Activated CD4-positive, alpha-beta T cell treated with anti-CD3 and anti-CD28 coated beads, Interleukin-2, Interleukin-6, amounts not matched to agents 100 ng/mL and 50 ng/mL, durations not matched to agents 16 hours and 8 hours (primary cell): ENCODE results near the gene ADK.
A peak's percentile ranks its signal among the peaks of the same experiment; 100 is the strongest.

Source experiments
- DNase-seq: peaks from one replicate; pipeline ENCODE4 v3.0.0-alpha.2; 2020

Gene ADK

DNA sequence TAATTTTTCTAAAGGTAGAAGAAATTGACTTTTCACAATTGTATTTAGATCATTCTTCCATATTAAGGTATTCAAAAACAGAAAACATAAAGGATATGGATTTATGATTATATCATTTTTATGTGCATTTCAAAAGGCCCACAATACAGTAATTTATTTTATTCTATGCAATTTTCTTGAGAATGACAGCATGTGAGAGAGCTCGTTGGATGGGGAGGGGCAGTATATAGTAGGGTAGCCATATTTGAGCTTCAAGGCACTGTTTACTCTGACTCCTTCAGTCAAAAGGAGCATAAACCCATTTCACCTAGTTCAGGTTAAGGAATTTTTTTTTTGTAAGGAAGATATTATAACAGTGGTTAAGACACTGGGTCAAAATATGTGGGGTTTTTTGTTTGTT lies 534.5 kb downstream of the ADK start:
- no peak for DNase-seq

DNA sequence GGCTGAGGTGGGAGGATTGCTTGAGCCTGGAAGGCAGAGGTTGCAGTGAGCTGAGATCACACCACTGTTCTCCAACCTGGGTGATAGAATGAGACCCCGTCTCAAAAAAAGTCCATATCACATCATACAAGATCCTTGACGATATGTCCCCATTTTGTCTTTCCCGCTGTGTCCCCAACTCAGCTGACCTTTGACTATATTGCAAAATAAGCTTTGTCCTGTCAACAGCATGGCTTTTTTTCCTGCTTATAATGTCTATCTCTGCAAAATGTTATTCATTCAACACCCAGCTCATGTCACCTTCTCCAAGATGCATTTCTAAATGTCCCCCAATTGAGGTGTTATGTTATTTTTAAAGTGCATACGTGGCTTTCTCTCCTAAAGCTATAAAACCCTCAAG lies 539.4 kb downstream of the ADK start:
- no peak for DNase-seq

DNA sequence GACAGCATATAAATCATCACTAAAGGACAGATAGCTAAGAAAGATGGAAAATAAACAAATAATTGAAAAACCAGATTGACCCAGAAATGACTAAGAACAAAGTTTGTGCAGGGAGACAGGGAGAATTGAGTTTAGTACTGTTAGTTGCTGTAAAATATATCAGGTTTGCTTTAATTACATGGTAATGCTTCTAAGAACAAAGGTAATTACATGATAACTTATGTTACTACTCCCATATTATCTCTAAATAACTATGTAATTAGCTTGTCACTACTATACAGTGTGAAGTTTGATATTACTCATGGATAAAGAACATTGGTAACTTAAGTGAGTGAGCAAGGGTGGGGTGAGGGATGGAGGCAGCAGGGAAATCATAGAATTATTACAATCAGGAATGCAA lies 540.1 kb downstream of the ADK start:
- DNase-seq, result no peak

DNA sequence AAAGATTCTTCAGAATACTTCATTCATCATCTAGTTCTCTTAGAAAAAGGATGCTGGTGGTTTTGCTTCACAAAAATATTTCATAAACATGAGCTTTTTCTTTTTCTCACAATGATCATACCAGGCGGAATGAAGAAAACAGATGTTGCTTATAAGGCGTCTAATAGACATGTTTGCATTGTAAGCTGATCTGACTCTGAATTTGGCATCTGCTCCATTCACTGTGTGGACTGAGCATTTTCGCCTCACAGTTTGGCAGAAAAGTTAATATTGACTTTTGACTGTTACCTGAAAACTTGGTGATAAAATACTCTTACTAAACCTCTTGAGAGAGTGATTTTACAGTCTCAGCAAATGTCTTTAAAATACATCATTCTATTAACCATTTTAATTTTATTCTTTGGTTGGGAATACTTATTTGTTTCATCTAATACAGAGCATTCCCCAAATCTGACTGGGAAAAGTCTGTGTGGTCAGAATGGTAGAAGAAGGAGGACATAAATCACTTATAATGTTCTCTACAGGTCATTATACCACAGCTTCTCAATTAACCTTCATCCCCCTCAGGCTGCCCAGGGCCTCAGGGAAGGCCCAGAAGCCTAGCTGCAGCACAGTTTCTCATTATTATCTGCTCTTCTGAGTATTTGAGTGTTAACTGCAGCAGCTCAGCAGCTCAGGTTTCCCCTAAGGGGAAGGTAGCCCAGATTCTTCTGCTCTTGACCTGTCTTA lies 553.8 kb downstream of the ADK start:
- DNase-seq, result no peak

DNA sequence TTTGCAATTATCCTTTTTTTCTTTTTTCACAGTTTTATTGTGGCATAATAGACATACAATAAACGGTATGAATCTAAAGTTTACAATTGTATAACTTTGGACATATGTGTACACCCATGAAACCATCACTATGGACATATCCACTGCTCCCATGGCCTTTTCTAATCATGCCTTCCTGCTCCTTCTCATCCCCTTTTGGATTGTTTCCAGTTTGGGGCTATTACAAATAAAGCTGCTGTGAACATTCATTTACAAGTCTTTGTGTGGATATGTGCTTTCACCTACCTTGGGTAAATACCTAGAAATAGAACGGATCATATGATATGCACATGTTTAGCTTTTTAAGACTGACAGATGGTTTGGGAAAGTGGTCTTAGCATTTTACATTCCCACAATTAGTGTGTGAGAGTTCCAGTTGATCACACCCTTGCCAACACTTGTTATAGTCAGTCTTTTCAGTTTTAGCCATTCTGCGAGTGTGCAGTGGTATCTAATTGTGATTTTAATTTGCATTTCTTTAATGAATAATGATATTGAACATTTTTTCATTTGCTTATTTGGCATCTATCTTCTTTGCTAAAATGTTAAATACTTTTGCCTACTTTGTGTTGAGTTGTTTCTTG lies 554.4 kb downstream of the ADK start:
- DNase-seq, result no peak

DNA sequence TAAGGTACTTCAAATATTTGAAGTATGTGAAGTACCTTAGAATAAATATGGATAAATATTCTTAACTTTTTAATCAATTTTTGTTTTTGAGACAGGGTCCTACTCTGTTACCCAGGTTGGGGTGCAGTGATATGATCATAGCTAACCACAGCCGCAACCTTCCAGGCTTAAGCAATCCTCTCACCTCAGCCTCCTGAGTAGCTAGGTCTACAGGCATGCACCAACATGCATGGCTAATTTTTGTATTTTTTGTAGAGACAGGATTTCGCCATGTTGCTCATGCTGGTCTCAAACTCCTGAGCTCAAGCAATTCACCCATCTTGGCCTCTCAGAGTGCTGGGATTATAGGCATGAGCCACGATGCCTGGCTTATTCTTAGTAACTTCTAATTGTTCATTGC lies 555.9 kb downstream of the ADK start:
- no peak for DNase-seq

DNA sequence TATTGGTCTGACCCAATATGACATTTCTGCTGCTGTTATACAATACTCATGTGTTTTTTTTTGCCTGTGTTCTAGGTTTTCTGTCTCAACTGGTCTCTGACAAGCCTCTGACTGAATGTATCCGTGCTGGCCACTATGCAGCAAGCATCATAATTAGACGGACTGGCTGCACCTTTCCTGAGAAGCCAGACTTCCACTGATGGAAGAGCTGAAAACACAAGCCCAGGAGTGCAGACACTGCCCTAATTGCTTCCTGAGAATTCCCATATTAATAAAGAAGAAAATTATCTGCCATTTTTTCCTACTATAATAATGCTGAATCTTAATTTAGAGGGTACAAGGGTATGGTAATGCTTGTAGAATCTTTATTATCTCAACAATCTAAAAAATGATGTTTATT lies 557.2 kb downstream of the ADK start:
- DNase-seq, result no peak

DNA sequence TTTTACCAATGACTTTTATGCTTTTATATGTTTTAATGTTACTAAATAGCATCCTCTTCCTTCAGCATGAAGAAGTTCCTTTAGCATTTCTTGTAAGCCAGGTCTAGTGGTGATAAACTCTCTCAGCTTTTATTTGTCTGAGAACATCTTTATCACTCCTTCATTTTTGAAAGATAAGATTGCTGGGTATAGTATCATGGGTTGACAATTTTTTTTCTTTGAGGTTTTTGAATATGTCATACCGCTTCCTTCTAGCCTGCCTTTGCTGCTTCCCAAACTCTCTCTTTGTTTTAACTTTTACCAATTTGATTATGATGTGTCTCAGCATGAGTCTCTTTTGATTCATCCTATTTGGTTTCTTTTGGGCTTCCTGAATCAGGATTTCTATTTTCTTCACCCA lies 567.2 kb downstream of the ADK start:
- no peak for DNase-seq

DNA sequence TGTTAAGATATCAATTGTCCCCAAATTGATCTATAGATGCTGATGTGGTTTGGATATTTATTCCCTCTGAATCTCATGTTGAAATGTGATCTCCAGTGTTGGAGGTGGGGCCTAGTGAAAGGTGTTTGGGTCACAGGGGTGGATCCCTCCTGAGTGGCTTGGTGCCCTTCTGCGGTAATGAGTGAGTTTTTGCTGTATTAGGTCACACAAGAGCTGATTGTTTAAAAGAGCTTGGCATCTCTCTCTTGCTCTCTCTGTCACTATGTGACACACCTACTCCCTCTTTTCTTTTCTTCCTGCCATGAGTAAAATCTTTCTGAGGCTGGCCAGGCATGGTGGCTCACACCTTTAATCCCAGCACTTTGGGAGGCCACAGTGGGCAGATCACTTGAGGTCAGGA lies 577.2 kb downstream of the ADK start:
- DNase-seq, result no peak

DNA sequence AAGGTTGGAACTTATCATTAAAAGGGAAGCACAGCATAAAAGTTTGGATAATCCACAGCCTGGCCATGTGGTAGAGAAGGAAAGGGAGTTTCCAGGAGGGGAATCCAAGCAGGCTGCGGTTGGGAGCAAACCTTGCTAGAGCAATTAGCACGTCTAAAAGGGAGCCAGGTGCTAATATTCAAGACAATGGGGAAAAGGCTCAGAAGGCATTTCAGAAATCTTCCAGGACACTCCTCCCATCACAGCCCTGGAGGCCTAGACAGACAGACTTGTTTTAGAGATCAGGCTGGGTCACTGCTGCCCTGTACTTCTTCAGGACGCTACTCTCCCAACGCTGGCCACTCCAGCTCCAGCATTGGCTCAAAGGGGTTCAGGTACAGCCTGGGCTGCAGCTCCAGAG lies 579.2 kb downstream of the ADK start:
- DNase-seq, result no peak

DNA sequence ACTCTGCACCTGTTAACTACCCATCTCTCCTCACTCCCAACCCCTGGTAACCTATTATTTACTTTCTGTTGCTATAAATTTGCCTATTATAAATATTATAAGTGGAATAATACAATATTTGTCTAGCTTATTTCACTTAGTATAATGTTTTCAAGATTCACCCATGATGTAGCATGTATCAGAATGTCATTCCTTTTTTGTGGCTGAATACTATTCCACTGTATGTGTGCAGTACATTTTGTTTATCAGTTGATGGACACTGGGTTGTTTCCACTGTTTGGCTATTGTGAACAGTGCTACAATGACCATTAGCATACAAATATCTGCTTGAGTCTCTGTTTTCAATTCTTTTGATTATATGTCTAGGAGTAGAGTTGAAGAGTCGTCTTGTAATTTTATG lies 582.6 kb downstream of the ADK start:
- no peak for DNase-seq

DNA sequence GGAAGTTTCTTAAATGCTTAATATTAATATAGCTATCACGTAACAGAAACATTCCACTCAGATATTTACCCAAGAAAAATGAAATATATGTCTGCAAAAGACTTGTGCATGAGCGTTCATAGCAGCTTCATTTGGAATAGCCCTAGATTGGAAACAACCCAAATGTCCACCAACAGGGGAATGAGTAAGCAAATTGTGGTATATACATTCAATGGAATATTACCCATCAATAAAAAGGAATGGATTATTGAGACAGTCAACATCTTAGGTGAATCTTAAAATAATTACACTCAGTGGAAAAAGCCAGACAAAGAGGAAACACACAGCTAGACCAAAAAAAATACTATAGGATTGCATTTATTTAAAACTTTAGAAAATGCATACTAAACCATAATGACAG lies 585.0 kb downstream of the ADK start:
- DNase-seq, result no peak

DNA sequence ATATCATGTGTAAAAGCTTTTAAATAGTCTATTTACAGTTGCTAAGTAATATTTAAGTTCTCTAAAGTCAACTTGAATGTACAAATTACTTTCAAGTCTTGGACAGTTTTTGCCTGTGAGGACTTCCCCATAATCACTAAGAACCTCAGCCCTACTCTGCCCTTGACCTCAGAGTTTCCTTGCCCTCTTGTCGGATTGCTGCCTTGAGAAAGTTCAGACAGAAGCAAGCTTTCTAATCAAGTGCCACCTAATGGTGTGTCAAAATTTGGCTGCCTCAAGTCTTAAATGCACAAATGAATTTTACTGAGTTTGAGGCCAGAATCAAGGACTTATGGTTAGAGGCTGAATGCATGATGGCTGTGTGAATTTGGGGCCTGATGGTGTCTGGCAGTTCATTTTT lies 587.0 kb downstream of the ADK start:
- DNase-seq, result peak; percentile 13

DNA sequence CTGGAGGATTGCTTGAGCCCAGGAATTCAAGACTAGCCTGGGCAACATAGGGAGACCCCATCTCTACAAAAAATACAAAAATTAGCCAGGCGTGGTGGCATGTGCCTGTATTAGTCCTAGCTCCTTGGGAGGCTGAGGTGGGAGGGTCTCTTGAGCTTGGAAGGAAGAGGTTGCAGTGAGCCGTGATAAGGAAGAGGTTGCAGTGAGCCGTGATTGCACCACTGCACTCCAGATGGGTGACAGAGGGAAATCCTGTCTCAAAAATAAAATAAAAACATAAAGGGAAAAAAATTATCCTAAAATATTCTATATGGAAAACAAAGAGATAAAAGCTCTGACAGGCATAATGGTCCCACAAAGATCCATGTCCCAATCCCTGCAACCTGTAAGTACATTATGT lies 587.5 kb downstream of the ADK start:
- no peak for DNase-seq

DNA sequence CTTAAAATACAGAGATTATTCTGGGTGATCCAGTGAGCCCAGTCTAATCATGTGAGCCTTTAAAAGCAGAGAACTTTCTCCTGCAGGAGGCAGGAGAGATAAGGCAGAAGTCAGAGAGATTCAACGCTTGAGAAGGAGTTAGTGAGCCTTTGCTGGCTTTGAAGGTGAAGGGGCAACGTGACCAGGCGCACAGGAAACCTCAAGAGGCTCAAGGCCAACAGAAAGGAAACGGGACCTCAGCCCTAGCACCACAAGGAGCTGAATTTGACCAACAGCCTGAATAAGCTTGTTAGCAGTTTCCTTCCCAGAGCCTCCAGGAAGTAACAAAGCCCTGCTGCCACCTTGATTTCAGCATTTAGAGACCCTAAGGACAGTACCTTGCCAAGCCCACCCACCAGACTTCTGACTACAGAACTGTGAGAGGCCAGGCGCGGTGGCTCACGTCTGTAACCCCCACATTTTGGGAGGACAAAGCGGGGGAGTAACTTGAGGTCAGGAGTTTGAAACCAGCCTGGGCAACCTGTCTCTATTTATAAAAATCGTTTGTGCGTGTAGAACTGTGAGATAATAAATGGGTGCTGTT lies 588.1 kb downstream of the ADK start:
- DNase-seq, result peak; percentile 67

DNA sequence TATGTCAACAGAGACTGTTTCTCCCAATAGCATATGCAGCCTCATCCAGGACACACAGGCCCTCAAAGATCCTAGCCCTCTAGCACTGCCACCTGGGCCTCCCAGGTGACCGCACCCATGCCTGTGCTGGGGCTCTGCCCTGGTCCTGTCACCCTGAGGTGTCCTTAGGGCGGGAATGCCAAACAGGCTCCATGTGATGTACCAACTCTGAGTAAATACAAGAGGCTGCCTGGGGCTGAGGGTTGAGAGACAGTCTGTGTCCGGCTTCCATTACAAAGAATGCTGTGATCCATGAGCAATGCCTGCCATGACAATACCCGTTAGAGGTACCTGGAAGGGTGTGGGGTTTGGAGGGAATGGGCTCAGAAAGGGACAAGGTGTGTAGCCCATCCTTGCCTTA lies 592.4 kb downstream of the ADK start:
- no peak for DNase-seq

DNA sequence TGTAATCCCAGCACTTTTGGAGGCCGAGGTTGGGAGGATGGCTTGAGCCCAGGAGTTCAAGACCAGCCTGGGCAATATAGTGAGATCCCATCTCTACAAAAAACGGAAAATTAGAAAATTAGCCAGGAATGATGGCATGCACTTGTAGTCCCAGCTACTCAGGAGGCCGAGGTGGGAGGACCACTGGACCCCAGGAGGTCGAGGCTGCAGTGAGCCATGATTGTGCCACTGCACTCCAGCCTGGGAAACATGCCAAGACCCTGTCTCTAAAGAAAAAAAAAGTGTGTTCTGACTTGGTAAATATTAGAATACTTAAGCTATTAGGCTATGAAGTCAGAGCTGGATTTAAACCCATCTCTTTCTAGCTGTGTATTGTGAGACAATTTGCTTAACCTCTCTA lies 594.4 kb downstream of the ADK start:
- no peak for DNase-seq

DNA sequence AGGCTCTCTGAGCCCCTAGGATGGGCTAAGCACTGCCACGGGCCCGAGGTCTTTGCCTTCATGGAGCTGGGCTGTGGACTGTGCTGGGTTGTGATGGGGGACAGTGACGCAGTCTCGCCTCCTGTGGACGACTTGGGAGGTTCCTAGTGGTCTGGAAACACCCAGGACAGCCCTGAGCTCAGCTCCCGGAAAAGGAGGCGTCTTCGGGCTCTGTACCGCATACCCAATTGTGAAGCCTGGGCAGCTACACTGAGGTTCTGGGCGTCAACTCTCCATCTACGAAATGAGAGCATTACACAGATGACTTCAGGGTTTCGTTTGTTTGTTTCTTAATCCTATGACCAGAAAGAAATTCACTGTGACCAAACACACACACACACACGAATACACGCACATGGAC lies 595.8 kb downstream of the ADK start:
- DNase-seq, result no peak

DNA sequence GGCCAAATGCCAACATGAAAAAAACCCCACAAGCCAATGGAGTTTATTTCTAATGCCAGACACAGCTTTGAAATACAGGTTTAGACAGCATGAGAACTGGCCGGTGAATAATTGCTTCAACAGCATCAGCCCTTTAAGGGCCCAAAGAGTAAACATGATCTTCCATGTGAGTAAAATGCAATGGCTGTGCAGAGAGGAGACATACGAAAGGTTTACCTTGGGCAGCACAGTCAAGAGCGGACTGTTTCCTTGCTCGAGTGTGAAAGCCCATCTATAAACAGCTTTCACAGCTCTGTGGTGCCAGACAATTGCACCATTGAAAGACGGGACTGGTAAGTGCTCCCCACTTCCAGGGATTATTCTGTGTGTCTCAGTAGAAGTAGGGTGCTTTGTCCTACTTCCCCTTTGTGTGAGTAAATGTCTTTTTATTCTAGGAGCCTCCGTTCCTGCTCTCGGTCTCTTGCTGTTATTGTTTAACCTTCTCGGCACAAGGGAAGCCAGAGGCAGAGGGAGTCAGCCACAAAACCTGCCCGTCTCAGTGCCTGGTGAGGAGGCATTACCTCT lies 597.5 kb downstream of the ADK start:
- no peak for DNase-seq

DNA sequence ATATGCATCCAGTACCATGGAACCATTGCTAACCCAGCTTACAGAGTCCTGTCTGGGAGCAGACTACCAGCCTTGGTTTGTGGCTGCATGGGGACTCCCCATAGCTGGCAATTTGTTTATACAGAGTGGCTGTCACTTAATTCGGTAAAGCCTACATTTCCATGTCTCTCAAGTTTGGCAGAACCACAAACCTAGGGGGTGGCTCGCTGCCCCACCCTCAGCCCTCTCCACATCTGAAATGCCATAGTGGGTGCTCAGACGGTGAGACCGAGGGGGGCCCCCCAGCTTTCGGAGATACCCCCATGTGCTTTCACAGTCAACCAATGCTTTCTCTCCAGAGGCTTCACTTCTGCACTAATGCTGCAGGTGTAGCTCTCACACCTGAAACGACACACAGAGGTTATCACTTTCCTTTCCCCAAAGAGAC lies 599.8 kb downstream of the ADK start:
- DNase-seq, result no peak

DNA sequence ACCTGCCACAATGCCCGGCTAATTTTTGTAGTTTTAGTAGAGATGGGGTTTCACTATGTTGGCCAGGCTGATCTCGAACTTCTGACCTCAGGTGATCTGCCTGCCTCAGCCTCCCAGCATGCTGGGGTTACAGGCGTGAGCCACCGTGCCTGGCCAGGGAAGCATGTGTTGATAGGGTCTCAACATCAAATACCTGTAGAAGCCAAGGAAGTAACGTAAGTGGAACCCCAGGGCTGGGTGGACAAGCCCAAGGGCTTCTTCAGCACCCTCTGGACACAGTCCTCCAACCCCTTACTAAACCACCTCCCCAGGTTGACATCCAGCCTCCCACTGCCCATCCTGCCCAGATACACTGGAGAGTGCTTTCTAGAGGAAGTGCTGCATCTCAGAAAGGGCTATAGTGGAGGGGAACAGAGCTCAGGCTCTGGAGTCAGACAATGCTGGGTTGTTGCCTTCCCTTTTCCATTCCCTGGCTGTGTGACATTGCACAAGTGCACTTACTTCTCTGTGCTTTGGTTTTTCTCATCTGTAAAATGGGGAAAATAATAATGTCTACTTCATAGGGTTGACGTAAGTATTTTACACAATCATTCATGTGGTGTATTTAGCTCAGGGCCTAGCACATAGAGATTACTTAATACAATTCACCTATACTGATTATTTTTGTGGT lies 601.5 kb downstream of the ADK start:
- no peak for DNase-seq

DNA sequence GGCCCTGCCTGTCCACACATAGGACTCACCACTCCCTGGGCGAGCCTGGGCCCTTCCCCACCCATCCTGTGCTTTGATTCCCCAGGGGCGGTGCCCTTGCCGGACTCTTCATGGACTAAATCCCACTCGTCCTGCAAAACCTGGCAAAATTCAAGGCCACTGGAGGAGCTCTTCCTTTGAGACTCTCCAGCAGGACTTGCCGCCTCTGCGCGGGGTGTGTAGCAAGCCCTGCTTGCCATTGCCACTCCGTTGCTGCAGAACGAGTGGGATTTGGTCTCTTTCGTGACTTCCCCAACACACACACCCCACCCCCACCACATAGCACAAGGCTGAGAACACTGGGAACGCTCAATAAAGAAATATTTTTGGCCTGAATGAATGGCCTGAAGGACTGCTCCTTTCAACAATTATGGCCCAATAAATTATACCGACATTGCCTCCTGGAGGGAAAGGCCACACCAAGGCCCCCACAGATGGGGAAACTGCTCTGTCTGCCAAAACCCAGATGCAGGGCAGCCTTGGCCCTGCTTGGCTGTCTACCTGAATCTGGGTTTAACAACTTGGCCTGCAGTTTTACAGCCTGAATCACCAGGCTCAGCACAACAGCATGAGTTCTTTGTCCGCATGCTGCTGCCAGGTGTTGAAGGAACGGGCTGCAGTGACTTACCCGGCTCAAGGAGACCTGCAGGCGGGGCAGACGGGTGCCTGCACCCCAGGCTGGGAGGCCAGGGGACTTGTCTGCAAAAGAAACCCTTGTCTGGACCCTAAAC lies 602.6 kb downstream of the ADK start:
- DNase-seq, result no peak

DNA sequence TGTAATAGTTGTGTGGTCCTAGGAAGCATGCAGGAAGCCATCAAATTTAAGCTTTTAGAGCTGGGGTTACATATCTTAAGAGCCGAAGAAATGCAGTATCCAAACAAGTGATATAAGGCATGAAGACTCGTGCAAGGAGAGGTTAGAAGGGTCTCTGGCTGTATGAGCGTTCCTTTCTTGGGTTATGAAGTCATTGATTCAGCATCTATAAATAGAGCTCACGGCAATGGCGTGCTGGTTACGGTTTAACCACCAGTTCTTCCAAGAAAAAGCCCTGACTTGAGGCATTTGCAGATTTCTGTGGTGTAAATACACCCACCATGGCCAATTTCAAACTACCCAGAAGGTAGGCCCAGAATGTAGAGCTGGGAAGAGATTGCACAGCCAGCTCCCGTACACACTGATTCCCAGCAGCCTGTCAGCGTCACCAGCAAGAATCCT lies 603.4 kb downstream of the ADK start:
- no peak for DNase-seq
